Measurements from ENCODE around the gene AGAP1. TPM values are rescaled to one million over a fixed set of nuclear protein-coding genes. Genes with fewer than 3 reads are reported as not detected.

Gene AGAP1
- total and polyA plus RNA-seq, 2 donors (not counting 3 experiments of a cell fraction or from before 2014, with no cell fraction given): 10.2 to 20.9 TPM

DNA sequence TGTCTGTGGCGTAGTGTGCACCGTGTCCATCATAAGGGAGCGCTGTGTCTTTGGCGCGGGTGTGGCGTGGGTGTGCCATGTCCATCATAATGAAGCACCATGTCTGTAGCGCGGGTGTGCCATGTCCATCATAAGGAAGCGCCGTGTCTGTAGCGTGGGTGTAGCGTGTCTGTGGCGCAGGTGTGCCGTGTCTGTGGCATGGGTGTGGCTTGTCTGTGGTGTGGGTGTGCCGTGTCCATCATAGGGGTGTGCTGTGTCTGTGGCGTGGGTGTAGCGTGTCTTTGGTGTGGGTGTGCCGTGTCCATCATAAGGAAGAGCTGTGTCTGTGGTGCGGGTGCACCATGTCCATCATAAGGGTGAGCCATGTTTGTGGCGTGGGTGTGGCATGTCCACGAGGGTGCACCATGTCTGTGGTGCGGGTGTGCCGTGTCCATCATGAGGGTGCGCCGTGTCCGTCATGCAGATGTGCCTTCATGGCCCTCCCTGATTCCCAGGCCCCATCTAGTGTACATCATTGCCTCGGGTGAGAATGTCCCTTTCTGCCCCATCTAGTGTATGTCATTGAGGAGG lies 399.4 kb downstream of the AGAP1 start:
- no peak overlapping the region for H2AFZ ChIP-seq (ENCODE audit: low read depth, low read length)

DNA sequence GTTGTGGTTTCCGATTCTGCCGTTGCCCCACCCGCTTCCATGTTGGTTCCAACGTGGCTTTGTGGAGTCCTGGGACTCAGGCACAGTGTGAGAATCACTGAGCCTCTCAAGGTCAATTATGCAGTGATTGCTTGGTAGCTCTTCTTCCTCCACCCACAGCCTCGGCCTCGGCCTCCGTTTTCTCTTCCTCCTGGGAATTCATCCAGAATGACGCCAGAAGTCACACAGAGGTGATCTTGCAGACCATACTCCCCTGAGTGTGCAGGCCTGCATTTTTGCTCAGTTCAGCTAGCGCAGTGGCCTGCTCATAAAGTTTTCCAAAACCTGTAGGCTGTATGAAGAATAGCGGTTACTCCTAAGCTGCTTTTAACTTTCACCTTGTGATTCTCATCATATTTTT lies 401.0 kb downstream of the AGAP1 start:
- Histone ChIP-seq H3K79me2 (ENCODE audit: control insufficient read depth, insufficient read depth, low read length) (no peaks in the 10 kb centered on the region), H4K20me1 (replicated peaks; ENCODE audit: control insufficient read depth, extremely low read depth, insufficient read depth, low read length) (no peaks in the 10 kb centered on the region), H3K27me3 (ENCODE audit: control insufficient read depth in 2 of 2, insufficient read depth in 2 of 2, low read length in 2 of 2) (no peaks in the 10 kb centered on the region), H3K27ac (ENCODE audit: insufficient read depth, low read depth, low read length) (no peak overlapping the region), H3K4me2 (ENCODE audit: insufficient read depth, low read length) (no peak overlapping the region), H3K9me1 (replicated peaks; ENCODE audit: control insufficient read depth, extremely low read depth, insufficient read depth, low read length) (no peaks in the 10 kb centered on the region), H3K9me3 (replicated peaks; ENCODE audit: control insufficient read depth, insufficient read depth, low read length) (no peaks in the 10 kb centered on the region), H3K36me3 (ENCODE audit: control insufficient read depth in 2 of 2, extremely low read depth in 1 of 2, insufficient read depth in 2 of 2, low read length in 2 of 2) (no peaks in the 10 kb centered on the region), H3K4me3 (replicated peaks in 1 of 3; ENCODE audit: insufficient read depth in 1 of 3, low read depth in 1 of 3, low read length in 3 of 3) (no peak overlapping the region), H2AFZ (ENCODE audit: low read depth, low read length) (no peak overlapping the region), H3K4me1 (ENCODE audit: control insufficient read depth, extremely low read depth, insufficient read depth, low read length) (peaks cover 10% of the 10 kb centered on the region), H3K9ac (replicated peaks; ENCODE audit: extremely low read depth, insufficient read depth, low read length) (no peak overlapping the region)
- dilution Hi-C loops (cut with MboI; ENCODE audit: extremely low pct_ligation_motif_present, low sequenced_read_pairs): no loop called here
- no TSS peak for BruUV-seq (replicated peaks)
- FAIRE-seq (no peak), DNase-seq (ENCODE audit: low read depth, low spot score) (no peak)
- CTCF ChIA-PET: no interaction called here
- intact Hi-C loops (cut with micrococcal nuclease): no loop called here
- TF ChIP-seq POLR2AphosphoS5 (IDR thresholded peaks at IDR 0.05; ENCODE audit: insufficient read depth, low read depth, low read length) (no peak), MYC (IDR thresholded peaks at IDR 0.05; ENCODE audit: low read depth, low read length) (no peak), POLR2A (IDR thresholded peaks at IDR 0.05; ENCODE audit: low read depth, low read length) (no peak), CTCF (IDR thresholded peaks at IDR 0.05; ENCODE audit: extremely low read depth in 1 of 2, insufficient read depth in 1 of 2, low read depth in 1 of 2, low read length in 2 of 2) (no peak), FOS (IDR thresholded peaks at IDR 0.05; ENCODE audit: borderline replicate concordance, insufficient read depth, low read length) (no peak), JUN (IDR thresholded peaks at IDR 0.05; ENCODE audit: borderline replicate concordance, insufficient read depth, insufficient read length, low read depth) (no peak), GATA2 (IDR thresholded peaks at IDR 0.05; ENCODE audit: insufficient read depth, insufficient read length, low read depth, low read length) (no peak), MAX (IDR thresholded peaks at IDR 0.05; ENCODE audit: insufficient read depth, insufficient read length) (no peak), EZH2 (IDR thresholded peaks at IDR 0.05; ENCODE audit: borderline replicate concordance, low read depth, low read length, severe bottlenecking) (no peak)
- POLR2A ChIA-PET: no interaction called here

More for the DNA sequence above, 399.4 kb downstream of the AGAP1 start:
- Histone ChIP-seq H3K27ac (ENCODE audit: insufficient read depth, low read depth, low read length) (no peak overlapping the region), H3K4me2 (ENCODE audit: insufficient read depth, low read length) (no peak overlapping the region), H3K4me3 (replicated peaks in 1 of 3; ENCODE audit: insufficient read depth in 1 of 3, low read depth in 1 of 3, low read length in 3 of 3) (no peak overlapping the region), H3K4me1 (ENCODE audit: control insufficient read depth, extremely low read depth, insufficient read depth, low read length) (peaks cover 3% of the 10 kb centered on the region), H3K9ac (replicated peaks; ENCODE audit: extremely low read depth, insufficient read depth, low read length) (no peak overlapping the region), H4K20me1 (replicated peaks; ENCODE audit: control insufficient read depth, extremely low read depth, insufficient read depth, low read length) (no peaks in the 10 kb centered on the region), H3K9me3 (replicated peaks; ENCODE audit: control insufficient read depth, insufficient read depth, low read length) (no peaks in the 10 kb centered on the region), H3K79me2 (ENCODE audit: control insufficient read depth, insufficient read depth, low read length) (no peaks in the 10 kb centered on the region), H3K36me3 (ENCODE audit: control insufficient read depth in 2 of 2, extremely low read depth in 1 of 2, insufficient read depth in 2 of 2, low read length in 2 of 2) (no peaks in the 10 kb centered on the region), H3K27me3 (ENCODE audit: control insufficient read depth in 2 of 2, insufficient read depth in 2 of 2, low read length in 2 of 2) (no peaks in the 10 kb centered on the region), H3K9me1 (replicated peaks; ENCODE audit: control insufficient read depth, extremely low read depth, insufficient read depth, low read length) (no peaks in the 10 kb centered on the region)
- dilution Hi-C loops (cut with MboI; ENCODE audit: extremely low pct_ligation_motif_present, low sequenced_read_pairs) (no loop called here), intact Hi-C loops (cut with micrococcal nuclease) (no loop called here)
- no peak for FAIRE-seq
- no TSS peak for BruUV-seq (replicated peaks)
- CTCF ChIA-PET: no interaction called here
- POLR2A ChIA-PET: no interaction called here
- no peak for DNase-seq (ENCODE audit: low read depth, low spot score)
- TF ChIP-seq POLR2AphosphoS5 (IDR thresholded peaks at IDR 0.05; ENCODE audit: insufficient read depth, low read depth, low read length) (no peak), MAX (IDR thresholded peaks at IDR 0.05; ENCODE audit: insufficient read depth, insufficient read length) (no peak), JUN (IDR thresholded peaks at IDR 0.05; ENCODE audit: borderline replicate concordance, insufficient read depth, insufficient read length, low read depth) (no peak), GATA2 (IDR thresholded peaks at IDR 0.05; ENCODE audit: insufficient read depth, insufficient read length, low read depth, low read length) (no peak)

Measured in endothelial cell of umbilical vein (primary cell).